HG02870 (cell line): ENCODE measurements around the gene ABHD16B.
A peak's percentile ranks its signal among the peaks of the same experiment; 100 is the strongest.
"Not testable (repeated sequence)": the region's sequence is repeated elsewhere in the genome, so short reads cannot be mapped to it uniquely, and the experiment has no call there.

Experiments
- ATAC-seq: cut with Tn5 transposase; IDR thresholded peaks from one replicate; pipeline ENCODE4 v1.9.1; 2021; ENCODE audit warnings: mild to moderate bottlenecking, moderate library complexity; ENCODE audit not compliant: unreplicated experiment

The ABHD16B gene

DNA sequence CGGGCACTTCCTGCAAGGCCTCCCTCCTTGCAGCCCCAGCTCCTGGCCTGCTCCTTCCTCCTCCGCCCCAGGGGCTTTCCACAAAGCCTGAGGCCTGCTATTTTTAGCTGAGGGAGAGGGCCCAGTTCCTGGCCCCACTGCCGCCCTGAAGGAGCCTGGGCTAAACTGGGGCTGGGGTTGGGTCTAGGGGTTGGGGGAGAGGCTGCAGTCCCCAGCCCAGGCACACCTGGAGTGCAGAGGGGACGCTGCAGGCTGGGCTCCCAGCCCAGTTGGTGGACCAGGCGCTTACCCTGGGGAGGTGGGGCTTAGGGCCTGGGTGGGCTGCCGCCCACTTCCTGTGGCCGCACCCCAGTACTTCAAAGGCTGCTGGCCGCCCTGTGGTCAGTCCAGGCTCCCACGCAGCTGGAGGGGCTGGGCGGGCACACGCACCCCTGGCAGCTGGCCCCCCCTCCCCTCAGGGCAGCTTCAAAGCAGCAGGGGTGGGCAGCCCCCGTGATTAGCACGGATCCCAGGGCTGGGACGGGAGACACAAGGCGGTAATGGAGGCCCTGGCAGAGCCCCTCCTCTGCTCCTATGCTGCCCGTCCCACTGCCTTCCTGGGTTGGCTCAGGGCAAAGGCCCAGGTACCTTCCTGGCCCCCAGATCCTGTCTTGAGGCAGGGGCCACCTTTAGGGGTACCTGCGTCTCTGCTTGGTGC, 7.1 kb upstream of the ABHD16B start:
- no peak for ATAC-seq

GRCh38 chr20:63854766-63855362, 6.4 kb upstream of the ABHD16B start:
- ATAC-seq: no peak

DNA sequence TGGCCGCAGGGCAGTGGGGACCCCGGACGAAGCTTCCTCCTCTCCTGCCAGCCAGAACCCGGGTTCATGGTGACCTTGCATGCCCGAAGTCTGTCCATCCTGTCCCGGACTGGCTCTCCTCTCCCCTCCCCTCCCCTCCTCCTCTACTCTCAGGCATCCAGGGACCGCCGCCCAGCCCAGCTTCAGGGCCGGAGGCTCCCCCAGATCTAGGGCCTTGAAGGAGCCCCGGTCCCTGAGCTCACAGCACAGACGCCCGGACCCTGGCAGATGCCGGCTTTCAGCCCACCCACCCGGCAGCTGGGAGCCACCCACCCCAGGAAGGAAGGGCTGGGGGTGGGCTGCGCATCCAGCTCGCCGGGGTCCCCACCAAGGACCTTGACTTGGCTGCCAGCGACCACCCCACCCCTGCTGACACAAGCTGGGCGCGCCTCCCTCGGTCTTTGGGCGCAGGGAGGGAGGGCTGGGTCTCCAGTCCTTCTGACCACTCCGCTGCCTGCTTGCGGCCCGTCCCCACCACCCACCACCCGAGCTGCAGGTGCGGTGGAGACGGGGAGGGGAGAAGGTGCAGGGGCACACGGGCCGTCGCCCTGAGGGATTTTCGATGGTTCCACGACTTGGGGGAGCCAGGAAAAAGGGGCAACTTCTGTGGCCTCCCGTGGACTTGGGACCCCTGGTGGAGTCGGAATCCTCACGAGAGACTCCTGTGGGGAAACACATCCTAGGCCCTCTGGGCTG, 5.8 kb upstream of the ABHD16B start:
- no peak for ATAC-seq

GRCh38 chr20:63856098-63856511, 5.2 kb upstream of the ABHD16B start:
- no peak for ATAC-seq

GRCh38 chr20:63857764-63858392, 3.4 kb upstream of the ABHD16B start:
- no peak for ATAC-seq

DNA sequence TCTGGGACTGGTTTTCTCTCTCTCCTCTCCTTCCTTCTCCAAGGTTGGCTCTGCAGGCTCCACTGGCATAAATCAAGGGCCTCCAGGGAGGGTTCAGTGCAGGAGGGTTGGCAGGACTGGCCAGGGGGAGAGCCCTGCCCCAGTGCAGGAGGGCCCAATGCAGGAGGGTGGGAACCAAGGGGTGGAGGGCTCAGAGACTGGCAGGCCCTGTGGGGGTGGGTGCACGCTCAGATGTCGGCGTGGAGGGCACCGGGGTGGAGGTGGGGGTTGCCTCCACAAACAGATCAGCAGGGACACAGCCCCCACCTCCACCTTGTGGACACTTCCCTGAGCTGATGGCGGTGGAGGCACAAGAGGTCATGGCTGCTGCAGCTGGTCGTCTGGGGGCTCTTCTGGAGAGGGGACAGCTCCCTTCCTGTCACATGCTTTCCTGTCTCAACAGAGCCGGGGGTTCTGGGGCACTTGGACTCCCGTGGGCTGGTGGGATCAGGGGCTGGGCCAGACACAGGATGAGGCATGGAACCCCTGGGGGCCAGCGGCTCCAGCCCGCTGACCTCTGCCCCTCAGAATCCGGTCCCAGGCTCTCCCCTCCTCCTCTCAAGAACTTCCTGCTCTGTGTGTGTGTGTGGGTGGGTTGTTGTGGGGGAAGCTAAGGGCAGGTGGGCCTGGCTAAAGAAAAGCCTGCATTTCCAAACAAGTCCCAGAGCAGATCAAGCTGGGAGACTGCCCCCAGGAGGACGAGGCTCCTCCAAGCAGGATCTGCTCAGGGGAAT, 2.7 kb upstream of the ABHD16B start:
- no peak for ATAC-seq

- ATAC-seq: no peak
These were observed 2.1 kb upstream of the ABHD16B start for GRCh38 chr20:63859166-63859699.

GRCh38 chr20:63860325-63861051, 810 bp upstream of the ABHD16B start:
- no peak for ATAC-seq

- ATAC-seq: no peak
These were observed 943 bp downstream of the ABHD16B start for GRCh38 chr20:63861981-63862901.

- no peak for ATAC-seq
These were observed 1.9 kb downstream of the ABHD16B start for GRCh38 chr20:63863021-63863797.

DNA sequence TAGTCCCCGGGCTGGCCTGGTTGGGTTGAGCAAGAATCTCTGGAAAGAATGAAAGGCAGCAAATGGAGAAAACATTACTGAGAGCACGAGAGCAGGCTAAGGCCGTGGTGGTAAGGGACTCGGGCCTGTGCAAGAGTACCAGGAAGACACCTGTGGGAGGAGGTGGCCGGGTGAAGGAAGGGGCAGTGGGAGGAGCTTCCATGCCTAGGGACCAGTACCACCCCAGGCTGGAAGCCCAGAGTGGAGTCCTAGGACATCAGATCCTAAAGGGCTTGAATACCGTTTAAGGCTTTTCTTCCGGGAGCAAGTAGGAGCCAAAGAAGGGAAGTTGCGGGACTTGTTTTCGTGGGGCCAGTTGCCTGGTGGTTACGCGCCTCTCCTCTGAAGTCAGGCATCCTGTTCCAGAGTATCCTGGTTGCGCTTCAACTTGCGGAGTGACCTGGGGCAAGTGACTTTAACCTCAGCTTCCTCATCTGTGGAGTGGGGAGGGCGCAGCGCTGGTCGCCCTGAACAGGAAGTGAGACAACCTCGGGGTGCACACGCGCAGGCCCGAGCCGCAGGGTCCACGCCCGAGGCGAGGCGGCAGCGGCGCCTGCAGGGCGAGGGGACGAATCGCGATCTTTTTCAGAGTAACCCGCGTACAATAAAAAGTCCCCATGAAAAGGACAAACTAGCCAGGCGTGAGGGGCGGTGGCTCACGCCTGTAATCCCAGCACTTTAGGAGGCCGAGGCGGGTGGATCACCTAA, 2.7 kb downstream of the ABHD16B start:
- peak; percentile 67 for ATAC-seq

DNA sequence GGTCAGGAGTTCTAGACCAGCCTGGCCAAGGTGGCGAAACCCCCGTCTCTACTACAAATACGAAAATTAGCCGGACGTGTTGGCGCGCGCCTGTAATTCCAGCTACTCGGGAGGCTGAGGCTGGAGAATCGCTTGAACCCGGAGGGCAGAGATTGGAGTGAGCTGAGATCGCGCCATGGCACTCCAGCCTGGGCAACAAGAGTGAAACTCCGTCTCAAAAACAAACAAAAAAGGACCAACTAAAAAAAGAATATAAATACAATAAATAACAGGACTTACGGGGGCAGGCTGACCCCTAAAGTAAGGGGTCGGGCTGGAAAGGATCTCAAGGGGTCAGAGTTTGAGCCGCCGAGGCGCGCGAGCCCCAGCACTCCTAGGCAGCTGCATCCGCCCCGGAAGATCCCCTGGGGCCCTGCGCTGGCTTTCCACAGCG, 3.3 kb downstream of the ABHD16B start:
- ATAC-seq: no peak

DNA sequence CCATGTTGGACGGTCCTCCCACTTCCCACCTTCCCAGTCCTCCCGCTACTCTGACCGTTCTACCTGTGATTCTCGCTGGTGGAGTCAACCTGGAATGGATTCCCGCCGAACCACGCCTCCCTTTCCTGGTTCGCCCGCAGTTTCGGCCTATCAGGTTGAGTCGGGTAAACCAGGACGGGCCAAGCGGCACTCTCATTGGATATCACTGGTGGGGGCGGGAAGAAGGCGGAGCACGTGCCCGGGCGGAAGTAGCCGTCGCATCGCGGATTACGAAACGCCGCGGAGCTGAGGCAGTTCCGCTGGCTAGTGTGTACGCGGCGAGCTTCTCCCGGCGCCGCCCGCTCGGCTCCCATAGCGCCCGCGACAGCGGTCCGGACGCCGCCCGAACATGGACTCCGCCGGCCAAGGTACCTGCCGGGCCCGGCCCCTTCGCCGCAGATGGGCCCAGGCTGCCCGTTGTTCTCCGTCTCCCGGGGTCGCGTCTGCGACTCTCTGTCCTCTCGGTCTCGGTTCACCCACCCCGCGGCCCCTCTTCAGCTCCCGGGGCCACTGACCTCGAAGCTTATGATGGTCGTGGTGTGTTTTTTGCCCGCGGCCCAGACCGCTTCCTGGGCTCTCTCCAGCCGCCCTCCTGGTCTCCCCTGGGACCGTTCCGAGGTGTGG, 3.8 kb downstream of the ABHD16B start, which contains the start of gene TPD52L2:
TPD52L2 (plus strand) TSS at position 293 of the 663 bp plus-strand sequence; CDS start at position 389, 96 bp downstream.
- peak; percentile 71 for ATAC-seq

- not testable (repeated sequence) for ATAC-seq
These were observed 5.7 kb downstream of the ABHD16B start for GRCh38 chr20:63867042-63867441.

DNA sequence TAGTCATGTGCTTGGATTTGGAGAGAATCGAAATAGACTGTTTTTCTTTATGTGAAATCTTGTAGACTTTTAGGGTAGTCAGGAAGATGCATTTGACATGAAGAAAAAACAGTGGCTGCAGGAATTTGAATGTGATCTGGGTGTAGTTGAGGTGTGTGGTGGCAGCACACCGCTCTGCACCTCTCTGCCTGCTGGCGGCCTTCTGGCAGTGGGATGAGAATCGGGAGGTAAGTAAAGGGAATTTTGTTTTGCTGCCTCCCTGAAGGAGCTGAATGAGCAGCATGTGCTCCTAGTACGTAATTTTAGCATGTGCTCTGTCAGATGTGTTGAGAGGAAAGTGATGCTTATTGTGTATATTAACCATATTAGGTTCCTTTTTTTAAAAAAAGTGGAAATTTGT, 7.0 kb downstream of the ABHD16B start:
- no peak for ATAC-seq

- no peak for ATAC-seq
These were observed 12.2 kb downstream of the ABHD16B start for GRCh38 chr20:63873477-63873971.
